Stimulated activated CD4-positive, alpha-beta T cell treated with anti-CD3 and anti-CD28 coated beads, Interleukin-12 subunit alpha, Interleukin-12 subunit beta, amount 100 ng/mL, for 24 hours (primary cell): Measurements from ENCODE around the gene PRSS57.

Experiments used
- DNase-seq, 2 experiments: peaks; one replicate each; pipeline ENCODE4 v3.0.0-alpha.2; 2020; ENCODE audit warnings: low read depth in 2 of 2

The PRSS57 gene

DNA sequence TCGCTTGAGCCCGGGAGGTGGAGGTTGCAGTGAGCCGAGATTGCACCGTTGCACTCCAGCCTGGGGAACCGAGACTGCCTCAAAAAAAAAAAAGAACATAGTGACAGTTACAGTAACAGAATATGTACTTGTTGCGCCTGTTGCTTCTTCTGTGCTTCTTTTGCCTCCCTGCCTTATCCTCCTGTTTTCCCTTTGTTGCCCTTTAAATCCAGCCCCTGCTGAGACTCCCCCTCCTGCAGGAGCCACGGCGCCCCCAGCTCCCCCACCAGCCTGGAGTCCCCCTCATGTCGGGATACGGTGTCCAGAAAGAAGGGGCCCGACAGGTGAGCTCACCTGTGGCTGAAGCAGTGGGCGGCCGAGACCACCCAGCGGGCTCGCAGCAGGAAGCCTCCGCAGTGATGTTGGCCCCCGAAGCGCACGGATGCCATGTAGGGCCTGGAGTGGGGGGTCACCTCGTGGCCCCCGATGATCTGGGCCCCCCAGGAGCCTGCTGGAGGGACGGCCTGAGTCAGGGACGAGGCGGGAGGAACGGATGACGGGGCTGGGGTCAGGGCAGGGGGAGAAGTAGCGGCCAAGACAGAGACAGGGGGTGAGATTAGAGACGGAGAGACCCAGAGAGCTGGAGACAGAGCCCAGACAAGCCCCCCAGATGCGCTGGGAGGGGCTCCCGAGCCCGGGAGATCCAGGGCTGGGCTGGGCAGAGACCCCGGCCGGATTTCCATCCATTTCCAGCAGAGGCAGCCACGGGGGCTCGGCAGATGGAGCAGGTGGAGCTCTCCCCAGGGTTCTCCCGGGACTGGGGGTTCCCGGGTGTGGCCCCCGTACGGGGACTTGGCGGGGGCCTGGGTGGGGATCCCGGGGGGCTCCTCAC is 536 bp downstream of the PRSS57 start:
- DNase-seq: no peak

DNA sequence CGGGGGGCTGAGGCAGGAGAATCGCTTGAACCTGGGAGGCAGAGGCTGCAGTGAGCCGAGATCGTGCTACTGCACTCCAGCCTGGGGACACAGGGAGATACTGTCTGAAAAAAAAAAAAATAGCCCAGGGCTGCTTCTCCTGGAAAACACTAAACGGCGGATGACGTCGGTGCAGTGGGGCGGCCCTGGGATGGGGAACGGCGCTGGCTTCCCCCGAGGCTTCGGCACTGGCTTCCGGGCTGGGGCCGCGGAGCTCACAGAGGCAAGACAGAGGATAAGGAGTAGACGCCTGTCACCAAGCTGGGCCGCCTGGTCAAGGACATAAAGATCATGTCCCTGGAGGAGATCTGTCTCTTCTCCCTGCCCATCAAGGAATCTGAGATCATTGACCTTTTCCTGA is 5.0 kb downstream of the PRSS57 start:
- DNase-seq: no peak

DNA sequence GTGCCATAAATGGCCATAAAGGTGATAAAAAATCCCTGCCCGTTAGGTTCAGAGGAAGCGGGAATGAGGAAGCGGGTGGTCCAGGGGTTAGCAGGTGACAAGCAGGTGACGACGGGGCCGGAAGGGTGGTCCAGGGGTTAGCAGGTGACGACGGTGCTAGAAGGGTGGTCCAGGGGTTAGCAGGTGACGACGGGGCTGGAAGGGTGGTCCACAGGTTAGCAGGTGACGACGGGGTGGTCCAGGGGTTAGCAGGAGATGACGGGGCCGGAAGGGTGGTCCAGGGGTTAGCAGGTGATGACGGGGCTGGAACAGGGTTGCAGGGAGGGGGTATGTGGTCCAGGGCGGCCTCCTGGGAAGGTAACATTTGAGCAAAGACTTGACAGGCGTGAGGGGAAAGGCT is 6.3 kb downstream of the PRSS57 start:
- no peak for DNase-seq

DNA sequence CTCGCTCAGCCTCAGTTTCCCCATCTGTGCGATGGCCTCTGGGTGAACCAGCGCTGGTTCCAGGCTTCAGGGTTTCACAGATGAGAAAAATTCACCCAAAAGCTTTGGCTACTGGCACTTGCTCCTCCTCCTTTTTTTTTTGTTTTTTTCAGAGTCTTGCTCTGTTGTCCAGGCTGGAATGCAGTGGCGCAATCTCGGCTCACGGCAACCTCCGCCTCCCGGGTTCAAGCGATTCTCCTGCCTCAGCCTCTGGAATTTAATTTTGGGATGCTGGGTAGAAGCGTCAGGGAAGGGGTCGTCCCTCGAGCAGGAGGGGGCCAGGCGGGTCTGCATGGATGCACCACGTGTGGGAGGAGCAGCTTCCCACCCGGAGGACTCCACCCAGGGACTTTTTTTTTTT is 7.0 kb downstream of the PRSS57 start:
- DNase-seq: no peak

DNA sequence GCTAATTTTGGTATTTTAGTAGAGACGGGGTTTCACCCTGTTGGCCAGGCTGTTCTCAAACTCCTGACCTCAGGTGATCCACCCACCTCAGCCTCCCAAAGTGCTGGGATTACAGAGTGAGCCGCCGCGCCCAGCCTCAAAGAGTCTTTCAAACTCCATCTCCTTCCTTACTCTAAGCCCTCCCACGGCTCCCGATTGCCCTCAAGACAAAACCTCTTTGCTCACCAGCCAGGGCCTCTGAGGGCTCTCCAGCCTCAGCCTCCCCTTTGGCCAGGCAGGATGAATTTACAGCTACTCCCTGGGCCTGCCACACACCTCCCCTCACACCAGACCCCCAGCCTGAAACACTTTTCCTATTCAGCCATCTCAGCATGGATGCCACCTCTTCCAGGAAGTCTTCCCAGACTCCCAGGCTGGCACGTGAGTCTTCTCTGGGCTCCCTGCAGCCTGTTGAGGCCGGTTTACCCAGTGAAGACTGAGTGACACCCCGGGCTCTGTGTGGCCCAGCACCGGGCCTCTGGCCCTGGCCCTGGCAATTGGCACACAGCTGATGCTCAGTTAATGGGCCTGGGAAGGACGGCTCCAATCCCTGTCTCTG is 7.6 kb downstream of the PRSS57 start:
- DNase-seq: no peak

DNA sequence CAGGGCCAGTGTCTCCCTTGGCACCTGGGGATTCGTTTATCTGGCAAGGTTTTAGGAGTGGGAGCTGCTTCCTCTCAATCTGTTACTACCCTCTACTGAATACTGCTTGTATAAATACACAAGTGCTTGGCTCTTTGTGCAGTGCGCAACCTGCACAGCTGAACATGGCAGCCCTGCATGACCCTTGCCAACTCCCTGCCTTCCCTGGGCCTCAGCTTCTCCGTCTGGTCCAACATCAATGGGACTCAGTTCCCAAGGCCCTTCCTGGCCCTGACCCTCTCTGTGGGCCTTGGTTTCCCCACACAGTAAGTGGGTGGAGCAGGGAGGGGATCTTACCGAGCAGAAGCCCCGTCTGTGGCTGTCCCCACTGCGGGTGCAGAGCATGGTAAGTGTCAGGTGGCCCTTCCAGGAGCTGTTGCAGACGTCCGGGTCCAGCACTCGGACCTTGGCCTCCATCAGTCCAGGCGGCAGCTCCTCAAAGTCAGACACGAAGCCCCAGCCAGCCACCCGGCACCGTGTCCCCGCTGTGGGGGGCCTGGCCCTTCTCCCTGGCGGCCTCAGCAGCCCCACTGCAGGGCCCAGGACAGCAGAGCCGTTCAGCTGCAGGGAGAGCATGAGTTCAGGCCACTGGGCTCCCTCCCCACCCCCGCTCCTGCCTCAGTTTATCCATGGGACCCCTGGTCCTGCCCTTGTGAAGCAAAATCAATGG is 8.5 kb downstream of the PRSS57 start:
- no peak for DNase-seq

DNA sequence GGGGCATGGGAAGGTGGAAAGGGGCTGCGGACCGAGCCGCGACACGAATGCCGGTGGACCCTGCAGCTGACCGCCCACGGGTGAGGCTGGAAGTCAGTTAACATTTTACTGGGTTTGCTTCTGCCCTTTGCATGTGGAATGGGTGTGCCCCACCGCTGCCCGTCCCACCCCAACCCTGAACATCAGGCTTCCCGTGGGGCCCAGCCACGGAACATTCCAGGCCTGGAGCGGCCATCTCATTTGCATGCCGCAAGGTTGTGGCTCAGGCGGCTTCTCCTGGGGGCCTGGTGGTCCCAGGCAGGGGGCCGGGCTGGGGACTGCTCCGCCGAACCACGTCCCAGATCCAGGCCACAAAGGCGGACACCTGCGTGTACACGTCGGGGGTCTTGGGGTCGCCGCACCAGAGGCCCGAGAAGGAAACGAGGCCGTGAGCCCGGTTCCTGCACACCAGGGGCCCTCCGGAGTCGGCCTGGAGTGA is 9.8 kb downstream of the PRSS57 start:
- no peak for DNase-seq

DNA sequence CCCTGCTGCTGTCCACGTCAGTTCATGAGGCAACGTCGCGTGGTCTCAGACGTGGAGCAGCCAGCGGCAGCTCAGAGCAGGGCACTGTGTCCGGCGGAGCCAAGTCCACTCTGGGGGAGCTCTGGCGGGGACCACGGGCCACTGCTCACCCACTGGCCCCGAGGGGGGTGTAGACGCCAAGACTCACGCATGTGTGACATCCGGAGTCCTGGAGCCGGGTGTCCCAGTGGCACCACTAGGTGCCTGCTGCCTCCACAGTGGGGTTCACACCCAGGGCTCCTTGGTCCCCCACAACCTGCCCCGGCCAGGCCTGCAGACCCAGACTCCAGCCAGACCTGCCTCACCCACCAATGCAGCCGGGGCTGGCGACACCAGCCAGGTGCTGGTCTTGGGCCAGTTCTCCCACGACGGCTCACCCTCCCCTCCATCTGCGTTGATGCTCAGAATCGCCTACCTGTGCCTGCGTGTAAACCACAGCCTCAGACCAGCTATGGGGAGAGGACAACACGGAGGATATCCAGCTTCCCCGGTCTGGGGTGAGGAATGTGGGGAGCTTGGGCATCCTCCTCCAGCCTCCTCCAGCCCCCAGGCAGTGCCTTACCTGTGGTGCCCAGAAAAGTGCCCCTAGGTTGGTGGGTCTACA is 12.5 kb downstream of the PRSS57 start:
- DNase-seq: no peak

DNA sequence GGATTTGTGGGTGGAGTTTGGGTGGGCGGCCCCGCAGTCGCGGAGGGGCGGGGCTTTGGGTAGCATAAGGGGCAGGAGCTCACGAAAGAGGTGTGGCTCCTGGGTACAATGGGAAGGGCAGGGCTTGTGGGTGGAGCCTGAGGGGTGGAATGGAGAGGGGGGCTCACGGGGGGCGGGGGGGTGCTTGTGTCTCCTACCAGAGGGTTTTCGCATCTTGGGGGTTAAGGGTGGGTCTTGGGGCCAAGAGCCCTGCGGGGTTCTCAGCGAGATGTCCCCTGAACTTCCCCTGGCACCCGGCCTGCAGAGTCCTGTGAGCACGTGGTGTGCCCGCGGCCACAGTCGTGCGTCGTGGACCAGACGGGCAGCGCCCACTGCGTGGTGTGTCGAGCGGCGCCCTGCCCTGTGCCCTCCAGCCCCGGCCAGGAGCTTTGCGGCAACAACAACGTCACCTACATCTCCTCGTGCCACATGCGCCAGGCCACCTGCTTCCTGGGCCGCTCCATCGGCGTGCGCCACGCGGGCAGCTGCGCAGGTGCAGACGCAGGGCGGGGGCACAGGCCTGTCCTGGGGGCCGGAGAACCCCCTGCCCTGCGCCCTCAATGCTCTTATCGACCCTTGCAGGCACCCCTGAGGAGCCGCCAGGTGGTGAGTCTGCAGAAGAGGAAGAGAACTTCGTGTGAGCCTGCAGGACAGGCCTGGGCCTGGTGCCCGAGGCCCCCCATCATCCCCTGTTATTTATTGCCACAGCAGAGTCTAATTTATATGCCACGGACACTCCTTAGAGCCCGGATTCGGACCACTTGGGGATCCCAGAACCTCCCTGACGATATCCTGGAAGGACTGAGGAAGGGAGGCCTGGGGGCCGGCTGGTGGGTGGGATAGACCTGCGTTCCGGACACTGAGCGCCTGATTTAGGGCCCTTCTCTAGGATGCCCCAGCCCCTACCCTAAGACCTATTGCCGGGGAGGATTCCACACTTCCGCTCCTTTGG is 13.9 kb downstream of the PRSS57 start:
- peak in 1 of 2 experiments; percentile 92 for DNase-seq

DNA sequence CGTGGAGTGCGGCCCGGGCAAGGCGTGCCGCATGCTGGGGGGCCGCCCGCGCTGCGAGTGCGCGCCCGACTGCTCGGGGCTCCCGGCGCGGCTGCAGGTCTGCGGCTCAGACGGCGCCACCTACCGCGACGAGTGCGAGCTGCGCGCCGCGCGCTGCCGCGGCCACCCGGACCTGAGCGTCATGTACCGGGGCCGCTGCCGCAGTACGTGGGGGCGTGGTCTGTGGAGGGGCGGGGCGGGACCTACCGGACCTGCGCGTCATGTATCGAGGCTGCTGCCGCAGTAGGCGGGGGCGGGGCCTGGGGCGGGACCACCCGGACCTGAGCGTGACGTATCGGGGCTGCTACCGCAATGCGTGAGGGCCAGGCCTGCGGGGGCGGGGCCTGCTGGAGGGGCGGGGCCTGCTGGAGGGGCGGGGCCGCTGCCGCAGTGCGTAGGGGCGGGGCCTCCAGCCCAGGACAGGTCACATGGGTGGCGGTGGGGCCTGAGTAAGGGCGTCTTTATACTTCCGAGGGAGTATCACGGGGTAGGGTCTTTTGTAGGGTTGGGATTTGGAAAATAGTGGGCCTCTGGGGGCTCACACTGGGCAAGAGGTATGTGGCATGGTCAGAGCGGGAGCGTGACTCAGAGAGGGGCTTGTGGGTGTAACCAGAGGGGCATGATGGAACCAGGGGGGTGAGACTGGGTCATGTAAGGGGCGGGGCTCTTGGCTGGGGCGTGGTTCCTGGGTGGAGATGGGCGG is 14.8 kb downstream of the PRSS57 start:
- peak; percentile 100 for DNase-seq

DNA sequence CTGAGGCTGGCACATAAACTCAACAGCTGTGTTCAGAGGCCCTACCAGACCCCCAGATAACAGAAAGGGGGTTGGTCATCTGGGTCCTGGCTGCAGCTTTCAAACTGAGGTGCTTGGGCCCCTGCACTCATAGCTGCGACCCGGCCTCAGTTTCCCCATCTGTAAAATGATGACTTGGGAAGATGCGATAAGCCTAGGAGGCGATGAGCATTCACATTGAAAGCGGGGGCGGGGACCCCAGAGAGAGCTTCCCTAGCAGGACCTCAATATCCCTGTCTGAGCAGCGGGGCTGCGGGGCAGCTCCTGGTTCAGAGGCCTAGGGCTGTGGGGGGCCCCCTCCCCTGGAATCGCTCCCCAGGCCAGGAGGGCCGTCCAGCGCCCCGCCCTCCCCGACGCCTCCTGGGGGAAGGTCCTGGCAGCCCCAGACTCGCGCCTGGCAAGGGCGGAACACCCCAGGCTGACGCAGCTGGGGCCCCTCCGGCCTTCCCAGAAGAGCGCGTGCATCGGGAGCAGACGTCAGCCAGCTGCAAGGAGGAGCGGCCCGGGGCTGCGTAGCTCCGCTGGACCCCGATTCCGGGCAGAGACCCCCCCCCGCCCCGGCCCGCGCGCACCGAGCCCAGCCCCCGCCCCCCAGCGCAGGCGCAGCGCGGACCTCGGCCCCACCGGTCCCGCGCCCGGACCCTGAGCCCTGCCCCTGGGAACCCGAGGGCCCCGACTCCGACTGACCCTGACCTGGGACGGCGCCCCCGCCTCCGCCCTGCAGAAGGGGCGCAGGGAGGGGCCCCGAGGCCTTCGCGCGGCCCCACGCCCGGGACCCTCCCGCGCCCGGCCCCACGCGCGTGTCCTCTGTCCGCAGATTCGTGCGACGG is 15.6 kb downstream of the PRSS57 start:
- DNase-seq: peak in 1 of 2 experiments; percentile 38

DNA sequence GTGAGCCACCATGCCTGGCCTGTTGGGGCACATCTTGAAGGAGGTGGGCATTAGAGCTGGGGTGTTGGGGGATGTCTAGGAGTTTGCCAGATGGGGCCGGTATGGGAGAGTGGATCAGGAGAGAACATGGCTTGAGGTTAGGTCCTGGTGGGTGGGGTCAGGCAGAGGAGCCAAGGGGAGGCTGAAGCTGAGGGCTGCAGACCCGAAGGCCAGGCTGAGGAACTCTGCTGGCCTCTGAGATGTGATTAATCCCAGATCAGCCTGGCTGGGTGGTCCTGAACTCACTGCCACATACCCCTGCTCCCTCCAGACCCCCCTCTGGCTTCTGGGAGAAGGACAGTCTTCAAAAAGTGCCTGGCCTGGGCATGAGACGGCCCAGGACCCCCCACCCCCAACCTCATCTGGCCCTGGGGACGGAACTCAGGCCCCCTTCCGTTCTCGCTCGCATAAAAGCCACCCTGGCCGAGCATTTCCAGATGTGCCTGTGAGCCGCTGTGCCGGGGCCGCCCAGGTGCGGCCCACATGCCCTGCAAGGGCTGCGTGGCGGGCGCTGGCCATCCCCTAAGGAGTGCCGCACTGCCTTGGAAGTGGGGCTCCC is 16.4 kb downstream of the PRSS57 start:
- no peak for DNase-seq

DNA sequence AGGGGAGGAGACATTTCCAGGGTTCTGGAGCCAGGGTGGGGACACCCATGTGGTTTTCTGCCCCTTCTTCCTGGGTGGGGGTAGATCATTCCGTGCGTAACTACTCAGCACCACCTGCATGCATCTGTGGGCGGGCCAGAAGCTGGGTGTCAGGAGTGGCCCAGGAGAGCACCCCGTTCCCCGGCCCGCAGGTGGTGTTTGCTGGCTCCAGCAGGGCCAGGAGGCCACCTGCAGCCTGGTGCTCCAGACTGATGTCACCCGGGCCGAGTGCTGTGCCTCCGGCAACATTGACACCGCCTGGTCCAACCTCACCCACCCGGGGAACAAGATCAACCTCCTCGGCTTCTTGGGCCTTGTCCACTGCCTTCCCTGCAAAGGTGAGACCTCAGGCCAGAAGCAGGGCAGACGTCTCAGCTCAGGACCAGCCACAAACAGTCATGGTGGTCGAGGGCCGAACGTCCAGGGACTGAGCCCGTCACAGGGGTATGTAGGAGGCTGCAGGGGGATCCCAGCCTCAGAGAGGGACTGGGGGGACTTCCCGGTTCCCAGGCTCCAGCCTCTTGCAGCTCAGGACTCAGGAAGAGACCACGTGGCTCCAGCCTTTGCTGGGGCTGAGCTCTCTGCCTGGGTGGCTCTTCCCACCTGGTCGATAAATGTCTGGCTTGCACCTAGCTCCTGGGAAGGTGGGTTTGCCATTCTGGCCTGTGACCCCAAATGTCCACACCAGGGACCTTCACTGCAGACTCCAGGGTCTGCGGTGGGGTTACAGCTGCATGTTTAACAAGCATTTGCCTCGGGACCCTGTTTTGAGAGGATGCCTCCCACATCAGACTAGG is 17.4 kb downstream of the PRSS57 start:
- DNase-seq: no peak

DNA sequence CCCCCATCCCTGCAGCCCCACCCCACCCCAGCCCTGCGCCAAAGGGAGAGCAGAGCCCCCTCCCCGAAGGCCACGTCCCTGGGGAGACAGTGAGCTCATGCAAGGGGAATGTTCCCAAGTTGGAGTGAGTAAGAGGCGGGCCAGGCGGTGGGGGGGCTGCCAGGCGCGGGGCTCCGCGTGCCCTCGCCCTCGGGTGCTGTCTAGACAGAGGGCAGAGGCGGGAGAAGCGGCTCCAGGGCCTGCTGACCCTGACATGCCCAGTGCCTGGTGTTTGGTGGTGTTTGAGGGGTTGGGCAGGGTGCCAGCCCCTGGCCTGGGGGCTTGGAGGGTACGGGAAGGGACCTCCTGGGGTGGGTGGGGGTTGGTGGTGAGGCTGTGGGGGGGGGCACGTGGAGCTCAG is 18.1 kb downstream of the PRSS57 start:
- DNase-seq: no peak

DNA sequence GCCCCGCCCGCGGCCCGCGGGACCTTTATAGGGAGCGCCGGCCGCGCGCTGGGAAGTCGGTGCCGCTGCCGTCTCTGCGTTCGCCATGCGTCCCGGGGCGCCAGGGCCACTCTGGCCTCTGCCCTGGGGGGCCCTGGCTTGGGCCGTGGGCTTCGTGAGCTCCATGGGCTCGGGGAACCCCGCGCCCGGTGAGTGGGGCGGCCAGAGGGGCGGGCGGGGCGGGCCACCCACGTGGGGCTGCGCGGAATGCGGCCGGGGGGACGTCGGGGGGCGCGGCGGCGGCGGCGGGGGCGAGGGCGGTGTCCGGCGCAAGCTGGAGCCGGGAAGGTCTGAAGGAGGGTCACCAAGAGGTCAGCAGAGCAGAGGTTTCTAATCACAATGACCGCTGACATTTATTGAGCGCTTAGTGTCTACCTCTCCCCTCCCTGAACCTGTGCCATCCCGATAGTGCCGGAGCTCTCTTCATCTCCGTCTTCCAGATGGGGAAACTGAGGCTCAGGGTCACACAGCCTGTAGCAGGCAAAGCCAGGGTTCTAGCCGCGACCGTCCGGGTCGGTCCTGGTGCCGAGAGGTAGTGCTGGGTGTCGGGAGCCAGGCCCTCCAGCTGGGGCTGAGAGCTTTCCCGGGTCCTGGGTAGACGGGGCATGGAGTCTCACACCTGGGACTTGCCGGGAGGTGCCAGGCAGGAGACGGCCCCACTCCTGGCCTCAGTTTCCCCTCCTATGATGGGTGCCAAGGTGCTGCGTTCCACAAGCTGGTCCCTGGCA is 18.7 kb downstream of the PRSS57 start, which contains the start of gene FSTL3:
FSTL3 (plus strand) TSS at position 54 of the 767 bp plus-strand sequence; CDS start at position 86, 32 bp downstream.
- DNase-seq: no peak

DNA sequence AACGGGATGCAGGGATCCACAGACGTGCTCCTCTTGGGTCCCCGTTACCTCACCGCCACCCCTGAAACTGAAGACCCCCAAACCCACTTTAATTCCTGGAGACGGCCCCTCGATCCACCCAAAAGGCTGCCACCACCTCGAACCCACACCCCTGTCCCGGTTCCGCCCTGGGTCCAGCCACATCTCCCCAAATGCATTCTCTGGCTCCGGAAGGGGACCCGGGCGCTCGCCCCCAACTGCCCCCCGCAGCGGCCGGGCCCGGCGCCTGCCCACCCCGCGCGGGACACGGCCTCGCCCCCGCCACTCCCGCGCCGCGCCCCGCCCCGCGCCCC is 19.3 kb downstream of the PRSS57 start:
- DNase-seq: no peak
